Tibial nerve (tissue), 4 donors: Measurements from ENCODE around the gene S1PR3. TPM values are rescaled to one million over a fixed set of nuclear protein-coding genes. Genes with fewer than 3 reads are reported as not detected.

Experiments
- DNase-seq, 2 donors: peaks; one replicate each; pipeline ENCODE4 v3.0.0-alpha.2; 2019; ENCODE audit warnings: low spot score in 2 of 2
- H3K27ac ChIP-seq, 4 donors: fragments of 200-600 bp; sonication (generic) in 3 of 4; one replicate each; pipeline ENCODE4 v1.5.1; 2017 to 2019; ENCODE audit warnings: mild to moderate bottlenecking in 1 of 4
- H3K27me3 ChIP-seq, 2 donors: fragments of 200-600 bp; sonication (generic) in 1 of 2; one replicate each; pipeline versions ENCODE4 v1.5.1 to v1.6.0; 2017 to 2019
- H3K36me3 ChIP-seq, 3 donors: fragments of 200-600 bp; sonication (generic); one replicate each; pipeline ENCODE4 v1.5.1; 2018 to 2019
- H3K4me1 ChIP-seq, 4 donors: fragments of 200-600 bp; sonication (generic) in 3 of 4; one replicate each; pipeline ENCODE4 v1.5.1; 2017 to 2019
- H3K4me3 ChIP-seq, 4 donors: fragments of 200-600 bp; sonication (generic) in 3 of 4; one replicate each; pipeline ENCODE4 v1.5.1; 2017 to 2019; ENCODE audit warnings: mild to moderate bottlenecking in 1 of 4, moderate library complexity in 1 of 4
- H3K9me3 ChIP-seq, 4 donors: fragments of 200-600 bp; sonication (generic) in 3 of 4; one replicate each; pipeline ENCODE4 v1.5.1; 2017 to 2019
- EP300 ChIP-seq, 2 donors: sonication (generic); formaldehyde crosslinking; IDR thresholded peaks; one replicate each; pipeline ENCODE4 v1.6.1; 2017; ENCODE audit warnings: antibody characterized with exemption in 2 of 2, mild to moderate bottlenecking in 1 of 2
- POLR2A ChIP-seq, 2 donors: fragments of 450-650 bp; IDR thresholded peaks; one replicate each; pipeline ENCODE4 v1.6.1; 2017; ENCODE audit warnings: antibody characterized with exemption in 2 of 2, mild to moderate bottlenecking in 2 of 2, moderate library complexity in 2 of 2
- WGBS, 2 donors: methylation state at CpG; one replicate each; pipeline ENCODE4 v1.1.5; 2018; 5-methylcytosine and 5-hydroxymethylcytosine counted together
- total RNA-seq, 4 donors: library from RNA; depleted of rRNA; stranded (reverse); fragments of >200 nt; gene quantifications; one replicate each; pipeline ENCODE4 v1.1.0, GENCODE V29; 2016
- TF ChIP-seq, protein P1 (sequence below), 5 experiments: fragments of 200-600 bp in 3 of 5; fragments of 450-650 bp in 2 of 5; sonication (generic) in 3 of 5; IDR thresholded peaks; one replicate each; pipeline ENCODE4 v1.5.1; 2016 to 2019; ENCODE audit warnings: antibody characterized with exemption in 5 of 5, mild to moderate bottlenecking in 3 of 5, moderate library complexity in 2 of 5

S1PR3 gene
- total RNA-seq, 4 donors from 2014 or later = 13.0 to 25.8 (median 14.5) TPM

DNA sequence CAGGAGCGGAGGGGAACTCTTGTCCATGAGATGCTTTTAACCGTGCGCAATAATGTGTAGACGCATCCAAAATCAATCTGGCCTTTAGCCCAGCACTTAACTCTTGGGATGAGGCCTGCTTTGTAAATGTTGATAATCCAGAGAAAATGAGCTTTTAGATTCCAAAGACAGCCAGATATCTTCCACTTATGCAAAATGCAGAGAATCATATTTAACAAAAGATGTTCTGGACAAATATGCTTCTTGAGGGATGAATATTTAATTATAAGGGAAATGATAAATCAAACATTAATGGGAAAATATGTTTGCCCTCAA is 5.6 kb downstream of the S1PR3 start:
- Histone ChIP-seq H3K4me1 (peaks cover 0 to 100% (median 58%) of the 10 kb centered on the region in 4 donors), H3K27me3 (no peaks in the 10 kb centered on the region), H3K9me3 (no peaks in the 10 kb centered on the region), H3K4me3 (no peak overlapping the region), H3K36me3 (peaks cover 0 to 4% (median 0%) of the 10 kb centered on the region in 3 donors), H3K27ac (no peak overlapping the region)
- no peak for DNase-seq
- TF ChIP-seq POLR2A (IDR thresholded peaks at IDR 0.05) (no peak), EP300 (IDR thresholded peaks at IDR 0.05) (no peak)
- TF ChIP-seq, protein P1, sequence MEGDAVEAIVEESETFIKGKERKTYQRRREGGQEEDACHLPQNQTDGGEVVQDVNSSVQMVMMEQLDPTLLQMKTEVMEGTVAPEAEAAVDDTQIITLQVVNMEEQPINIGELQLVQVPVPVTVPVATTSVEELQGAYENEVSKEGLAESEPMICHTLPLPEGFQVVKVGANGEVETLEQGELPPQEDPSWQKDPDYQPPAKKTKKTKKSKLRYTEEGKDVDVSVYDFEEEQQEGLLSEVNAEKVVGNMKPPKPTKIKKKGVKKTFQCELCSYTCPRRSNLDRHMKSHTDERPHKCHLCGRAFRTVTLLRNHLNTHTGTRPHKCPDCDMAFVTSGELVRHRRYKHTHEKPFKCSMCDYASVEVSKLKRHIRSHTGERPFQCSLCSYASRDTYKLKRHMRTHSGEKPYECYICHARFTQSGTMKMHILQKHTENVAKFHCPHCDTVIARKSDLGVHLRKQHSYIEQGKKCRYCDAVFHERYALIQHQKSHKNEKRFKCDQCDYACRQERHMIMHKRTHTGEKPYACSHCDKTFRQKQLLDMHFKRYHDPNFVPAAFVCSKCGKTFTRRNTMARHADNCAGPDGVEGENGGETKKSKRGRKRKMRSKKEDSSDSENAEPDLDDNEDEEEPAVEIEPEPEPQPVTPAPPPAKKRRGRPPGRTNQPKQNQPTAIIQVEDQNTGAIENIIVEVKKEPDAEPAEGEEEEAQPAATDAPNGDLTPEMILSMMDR (IDR thresholded peaks at IDR 0.05) = no peak
- WGBS, 2 donors = 49 to 61% methylated on average over 4 of the region's 4 CpGs

DNA sequence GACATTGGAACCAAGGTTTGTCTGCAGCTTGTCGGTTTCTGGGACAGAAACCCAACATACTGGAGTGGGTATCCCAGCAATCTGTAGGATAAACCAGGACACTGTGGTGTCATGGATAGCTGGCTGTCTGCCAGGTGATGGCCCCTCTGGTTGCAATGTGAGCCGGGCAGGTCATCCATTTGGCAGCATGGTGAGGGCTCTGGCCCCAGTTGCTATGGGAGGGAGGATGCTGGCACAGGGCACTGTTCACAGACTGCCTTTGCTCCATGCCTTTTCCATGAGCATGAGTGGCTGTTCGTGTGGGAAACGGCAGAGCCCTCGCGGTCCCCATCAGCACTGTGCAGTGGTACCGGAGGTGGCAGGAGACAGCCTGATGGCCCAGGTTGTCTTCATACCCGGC is 6.4 kb downstream of the S1PR3 start:
- DNase-seq = no peak
- Histone ChIP-seq H3K4me3 (no peak overlapping the region), H3K27me3 (no peaks in the 10 kb centered on the region), H3K36me3 (peaks cover 0 to 12% (median 0%) of the 10 kb centered on the region in 3 donors), H3K4me1 (peaks cover 0 to 93% (median 55%) of the 10 kb centered on the region in 4 donors), H3K27ac (peak overlapping the region in 2 of 4 donors; percentile 83 to 86), H3K9me3 (no peaks in the 10 kb centered on the region)
- TF ChIP-seq POLR2A (IDR thresholded peaks at IDR 0.05) = no peak
- TF ChIP-seq EP300 (IDR thresholded peaks at IDR 0.05) = no peak
- TF ChIP-seq, protein P1 (IDR thresholded peaks at IDR 0.05) = no peak
- 59 to 70% methylated on average over 8 of the region's 8 CpGs for WGBS, 2 donors

DNA sequence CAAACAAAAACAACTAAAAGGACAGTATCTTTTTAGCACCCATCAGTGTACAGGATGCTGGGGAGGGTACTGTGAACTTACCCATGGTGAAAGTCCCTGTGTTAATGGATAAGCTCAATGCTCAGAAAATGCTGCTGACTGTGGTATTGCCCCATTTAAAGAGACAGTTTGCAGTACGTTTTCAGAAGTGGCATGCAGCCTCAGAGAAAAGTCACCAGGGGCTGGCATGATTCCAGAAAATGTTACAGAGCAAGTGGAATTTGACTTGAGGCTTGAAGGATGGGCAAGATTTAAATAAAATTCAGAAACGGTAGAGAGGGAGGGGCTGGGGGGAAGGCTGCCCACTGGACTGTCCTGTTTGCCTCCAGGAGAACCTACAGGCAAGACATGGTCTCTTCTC is 7.2 kb downstream of the S1PR3 start:
- H3K27ac ChIP-seq = peak overlapping the region; percentile 39 to 86 (median 67)
- TF ChIP-seq EP300 (IDR thresholded peaks at IDR 0.05) (no peak), POLR2A (IDR thresholded peaks at IDR 0.05) (no peak)
- TF ChIP-seq, protein P1 (IDR thresholded peaks at IDR 0.05) = no peak
- peaks cover 0 to 21% (median 0%) of the 10 kb centered on the region in 3 donors for H3K36me3 ChIP-seq
- DNase-seq = no peak
- no peak overlapping the region for H3K4me3 ChIP-seq
- H3K4me1 ChIP-seq = peaks cover 0 to 84% (median 51%) of the 10 kb centered on the region in 4 donors
- H3K27me3 ChIP-seq = no peaks in the 10 kb centered on the region
- no peaks in the 10 kb centered on the region for H3K9me3 ChIP-seq
- WGBS, 2 donors = 13 to 20% methylated on average over 2 of the region's 2 CpGs

DNA sequence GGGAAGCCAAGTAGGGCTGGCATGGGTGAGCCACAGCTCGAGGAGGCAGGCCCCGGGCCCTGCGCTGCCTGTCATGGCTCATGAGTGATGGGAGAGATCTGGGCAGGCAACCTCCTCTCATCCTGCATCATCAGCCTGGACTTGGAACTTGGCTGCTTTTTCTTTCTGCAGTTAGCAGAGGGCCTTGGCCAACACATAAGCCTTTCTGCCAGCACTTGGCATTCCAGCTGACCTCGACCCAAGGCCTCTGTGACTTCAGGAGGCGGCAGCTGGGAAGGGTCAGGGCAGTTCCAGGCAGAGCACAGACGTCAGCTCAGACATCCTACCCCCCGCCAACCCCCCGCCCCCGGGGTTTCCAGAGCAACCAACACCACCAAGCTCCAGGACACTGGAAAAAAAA is 7.6 kb downstream of the S1PR3 start:
- H3K4me1 ChIP-seq = peaks cover 0 to 80% (median 47%) of the 10 kb centered on the region in 4 donors
- H3K9me3 ChIP-seq = no peaks in the 10 kb centered on the region
- TF ChIP-seq POLR2A (IDR thresholded peaks at IDR 0.05) (no peak), EP300 (IDR thresholded peaks at IDR 0.05) (peak in 1 of 2 donors; percentile 89)
- TF ChIP-seq, protein P1 (IDR thresholded peaks at IDR 0.05) = no peak
- 23 to 32% methylated on average over 9 of the region's 9 CpGs for WGBS, 2 donors
- no peak overlapping the region for H3K4me3 ChIP-seq
- peak in 1 of 2 donors; percentile 55 for DNase-seq
- H3K36me3 ChIP-seq = peaks cover 0 to 23% (median 0%) of the 10 kb centered on the region in 3 donors
- peak overlapping the region; percentile 39 to 86 (median 67) for H3K27ac ChIP-seq
- H3K27me3 ChIP-seq = no peaks in the 10 kb centered on the region

DNA sequence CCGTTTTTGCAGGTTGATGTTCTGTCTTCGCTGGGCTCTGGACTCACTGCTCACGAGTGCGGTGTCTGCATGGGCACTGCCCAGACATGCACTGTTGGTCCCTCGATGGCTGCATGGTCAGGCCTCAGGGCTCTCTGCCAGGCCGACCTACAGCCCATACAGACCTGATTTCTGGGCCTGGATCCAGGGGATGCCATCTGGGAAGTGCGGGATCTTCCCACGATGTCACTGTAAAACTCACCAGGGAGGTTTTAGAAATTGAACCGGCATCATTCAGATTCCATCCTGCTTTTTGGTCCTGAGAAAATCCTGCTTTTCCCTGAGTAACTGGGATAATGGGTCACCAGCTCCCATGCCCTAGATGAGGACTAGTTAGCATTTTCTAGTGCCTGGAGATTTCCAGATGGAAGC is 9.1 kb downstream of the S1PR3 start:
- H3K27me3 ChIP-seq = no peaks in the 10 kb centered on the region
- H3K4me1 ChIP-seq = peaks cover 0 to 66% (median 36%) of the 10 kb centered on the region in 4 donors
- TF ChIP-seq POLR2A (IDR thresholded peaks at IDR 0.05) (no peak), EP300 (IDR thresholded peaks at IDR 0.05) (no peak)
- TF ChIP-seq, protein P1 (IDR thresholded peaks at IDR 0.05) = no peak
- peak overlapping the region in 3 of 4 donors; percentile 13 to 86 (median 83) for H3K27ac ChIP-seq
- DNase-seq = no peak
- 57 to 63% methylated on average over 9 of the region's 9 CpGs for WGBS, 2 donors
- no peak overlapping the region for H3K4me3 ChIP-seq
- H3K36me3 ChIP-seq = peaks cover 0 to 23% (median 0%) of the 10 kb centered on the region in 3 donors
- no peaks in the 10 kb centered on the region for H3K9me3 ChIP-seq
